Measurements from ENCODE around the gene ABCA7.

GRCh38 chr19:1014161-1015060 lies 25.5 kb upstream of the ABCA7 start:
- TF ChIP-seq CTCF (IDR thresholded peaks at IDR 0.05) (no peak), EP300 (IDR thresholded peaks at IDR 0.05) (no peak)
